HepG2 (cell line): ENCODE results near the gene CDSN. TPM values are rescaled to one million over a fixed set of nuclear protein-coding genes. Genes with fewer than 3 reads are reported as not detected.

ENCODE experiments used
- ATAC-seq: fragments of 200-7000 bp; cut with Tn5 transposase; 3 replicates; pipeline ENCODE4 v1.9.1; 2020; ENCODE audit warnings: mild to moderate bottlenecking, moderate library complexity
- BruUV-seq: library from RNA; stranded (reverse); fragments of 400-500 nt; replicated peaks from 2 replicates; lab custom pipeline; 2021; lab: Mats Ljungman, UMichigan
- CTCF ChIA-PET: fragments of 300-600 bp; formaldehyde crosslinking; extraction: SDS; loops from one replicate; lab custom pipeline; 2021; ENCODE audit warnings: low total read pairs, inconsistent platforms, low intra/inter-chr PET ratio; lab: Yijun Ruan, JAX
- POLR2A ChIA-PET: fragments of 350-600 bp; sonication (Branson Sonifier 250); formaldehyde crosslinking; loops from one replicate; lab custom pipeline; 2020; ENCODE audit warnings: antibody characterized with exemption, inconsistent platforms; lab: Yijun Ruan, JAX
- DNase-seq: peaks from one replicate; pipeline ENCODE4 v3.0.0-alpha.2; 2015; ENCODE audit warnings: low spot score
- FAIRE-seq: peaks from 3 replicates; lab custom pipeline; 2011; peaks lifted over from hg19 to GRCh38; lab: Jason Lieb, UNC
- H2AFZ ChIP-seq: one replicate; pipeline ENCODE4 v1.6.1; 2011; ENCODE audit warnings: low read length, inconsistent platforms
- H3K27ac ChIP-seq: fragments of 300-600 bp; 3 replicates; pipeline ENCODE4 v1.8.0; 2011; ENCODE audit warnings: mixed run types, mild to moderate bottlenecking, mixed read lengths, low read length, inconsistent platforms; ENCODE audit not compliant: insufficient read depth; ENCODE audit errors: extremely low read length
- H3K27me3 ChIP-seq, 2 experiments: fragments of 200-600 bp in 1 of 2; 2 replicates in 1 of 2; 3 replicates in 1 of 2; pipeline versions ENCODE4 v1.6.0 to v1.8.0; 2011; ENCODE audit warnings: low read length in 2 of 2, mild to moderate bottlenecking in 2 of 2, moderate library complexity in 2 of 2, inconsistent platforms in 1 of 2; ENCODE audit not compliant: insufficient read depth in 2 of 2, control insufficient read depth in 1 of 2
- H3K36me3 ChIP-seq, 2 experiments: fragments of 200-600 bp in 1 of 2; replicated peaks in 1 of 2; 2 replicates in 1 of 2; 3 replicates in 1 of 2; pipeline versions ENCODE4 v1.5.1 to v1.8.0; 2011; ENCODE audit warnings: low read length in 2 of 2, inconsistent platforms in 1 of 2; ENCODE audit not compliant: insufficient read depth in 2 of 2, control insufficient read depth in 1 of 2
- H3K4me1 ChIP-seq: 2 replicates; pipeline ENCODE4 v1.5.1; 2012; ENCODE audit warnings: low read length, inconsistent platforms; ENCODE audit not compliant: insufficient read depth
- H3K4me2 ChIP-seq: 2 replicates; pipeline ENCODE4 v1.6.0; 2011; ENCODE audit warnings: low read depth, low read length, inconsistent platforms
- H3K4me3 ChIP-seq, 3 experiments: fragments of 200-600 bp in 1 of 3; sonication (generic), shearing (Covaris generic) in 1 of 3; replicated peaks in 1 of 3; 2 replicates each; pipeline ENCODE4 v1.5.1; 2011 to 2016; ENCODE audit warnings: low read length in 3 of 3, inconsistent platforms in 2 of 3, low read depth in 2 of 3, mild to moderate bottlenecking in 2 of 3, control low read depth in 1 of 3, mixed read lengths in 1 of 3; ENCODE audit not compliant: insufficient read depth in 1 of 3
- H3K79me2 ChIP-seq: one replicate; pipeline ENCODE4 v1.6.1; 2011; ENCODE audit warnings: low read length, inconsistent platforms; ENCODE audit not compliant: insufficient read depth
- H3K9ac ChIP-seq: 2 replicates; pipeline ENCODE4 v1.6.0; 2011; ENCODE audit warnings: mild to moderate bottlenecking, low read depth, low read length, inconsistent platforms; ENCODE audit not compliant: insufficient read depth
- H3K9me3 ChIP-seq: 2 replicates; pipeline ENCODE4 v1.5.1; 2012; ENCODE audit warnings: mild to moderate bottlenecking, low read length
- H4K20me1 ChIP-seq: 2 replicates; pipeline ENCODE4 v1.6.0; 2011; ENCODE audit warnings: inconsistent platforms, mild to moderate bottlenecking, low read length, moderate library complexity; ENCODE audit not compliant: insufficient read depth
- CEBPG ChIP-seq: IDR thresholded peaks from 2 replicates; pipeline ENCODE4 v1.6.1; 2016
- HMG20B ChIP-seq: conservative IDR thresholded peaks from 2 replicates; pipeline ENCODE4 v1.6.1; 2016; ENCODE audit warnings: missing genetic modification reagents, missing compliant biosample characterization
- MAFF ChIP-seq: IDR thresholded peaks from 2 replicates; pipeline ENCODE4 v1.6.1; 2011; ENCODE audit warnings: low read depth, low read length, improper control_type of control experiment
- MEIS1 ChIP-seq: sonication (generic); formaldehyde crosslinking; IDR thresholded peaks from 2 replicates; pipeline ENCODE4 v1.9.0; 2021; ENCODE audit warnings: mild to moderate bottlenecking, missing genetic modification reagents, moderate library complexity, borderline replicate concordance
- PHB2 ChIP-seq: fragments of 450-650 bp; IDR thresholded peaks from 2 replicates; pipeline ENCODE4 v1.6.1; 2018; ENCODE audit not compliant: partially characterized antibody
- POLR2A ChIP-seq, 2 experiments: IDR thresholded peaks; 2 replicates each; pipeline ENCODE4 v1.6.1; 2011; ENCODE audit warnings: low read depth in 2 of 2, low read length in 2 of 2, mild to moderate bottlenecking in 1 of 2, moderate library complexity in 1 of 2; ENCODE audit not compliant: insufficient read depth in 1 of 2
- RCOR2 ChIP-seq: IDR thresholded peaks from 2 replicates; pipeline ENCODE4 v1.6.1; 2016; ENCODE audit warnings: missing biosample characterization, missing genetic modification reagents
- ZBTB43 ChIP-seq: sonication (generic); formaldehyde crosslinking; conservative IDR thresholded peaks from 2 replicates; pipeline ENCODE4 v1.4.0; 2020; ENCODE audit warnings: missing genetic modification reagents
- ZNF274 ChIP-seq: sonication (generic); formaldehyde crosslinking; IDR thresholded peaks from 2 replicates; pipeline ENCODE4 v1.5.1; 2020; ENCODE audit warnings: mild to moderate bottlenecking, missing genetic modification reagents
- ZNF354B ChIP-seq: sonication (generic); formaldehyde crosslinking; IDR thresholded peaks from 2 replicates; pipeline ENCODE4 v1.8.0; 2022; ENCODE audit warnings: mild to moderate bottlenecking, missing genetic modification reagents
- ZNF670 ChIP-seq: sonication (generic); formaldehyde crosslinking; IDR thresholded peaks from 2 replicates; pipeline ENCODE4 v1.8.0; 2022; ENCODE audit warnings: mild to moderate bottlenecking, missing genetic modification reagents, borderline replicate concordance
- ZNF784 ChIP-seq: sonication (generic); formaldehyde crosslinking; IDR thresholded peaks from 2 replicates; pipeline ENCODE4 v1.5.1; 2020; ENCODE audit warnings: missing genetic modification reagents, mild to moderate bottlenecking, borderline replicate concordance
- WGBS: methylation state at CpG from one replicate; pipeline ENCODE4 v1.1.6; 2017; ENCODE audit warnings: low lambda C conversion rate; 5-methylcytosine and 5-hydroxymethylcytosine counted together
- in situ Hi-C: cut with HindIII; loops from 2 replicates; pipeline ENCODE4 v1.10.0; 2017; ENCODE audit warnings: low pct_unique_long_range_greater_than_20kb; ENCODE audit not compliant: extremely low pct_ligation_motif_present
- intact Hi-C: fragments of 100-400 bp; cut with micrococcal nuclease; formaldehyde crosslinking; loops from one replicate; pipeline ENCODE4 v1.10.0; 2022; ENCODE audit not compliant: unreplicated experiment
- polyA plus RNA-seq, 8 experiments: library from polyadenylated mRNA; depleted of rRNA in 3 of 8; stranded (reverse) in 7 of 8; unstranded in 1 of 8; fragments of >200 nt; fragmentation: Illumina TruSeq in 4 of 8; extraction: Trizol in 4 of 8; gene quantifications; 2 replicates each; pipeline versions ENCODE4 v1.2.1 to v1.2.3, GENCODE V29; 2011 to 2016; ENCODE audit warnings: low read depth in 4 of 8, missing spikeins in 1 of 8, mixed read lengths in 1 of 8; ENCODE audit not compliant: insufficient read depth in 1 of 8
- total RNA-seq, 5 experiments: library from RNA; depleted of rRNA; stranded (reverse); fragments of >200 nt; fragmentation: Illumina TruSeq; extraction: Trizol; gene quantifications; 2 replicates each; pipeline ENCODE4 v1.2.3, GENCODE V29; 2016; ENCODE audit warnings: low read depth in 1 of 5

Gene CDSN
- total and polyA plus RNA-seq, 2 of the 13 experiments (the other 11 are each of a cell fraction or from before 2014, with no cell fraction given): not detected

- TF ChIP-seq ZNF670 (no peak), ZNF354B (CRISPR knock-in tag) (no peak), ZNF784 (CRISPR knock-in tag) (no peak)
- 97% methylated on average over 11 of the region's 15 CpGs for WGBS
Measured at GRCh38 chr6:31154436-31154835, 34.2 kb upstream of the CDSN start.

GRCh38 chr6:31152781-31153180, 32.5 kb upstream of the CDSN start:
- Histone ChIP-seq H3K9ac (no peak overlapping the region), H3K36me3 (peaks cover 3 to 26% of the 10 kb centered on the region in 2 experiments; a peak in 4 of 5 replicates), H3K4me3 (no peak overlapping the region), H3K27me3 (no peaks in the 10 kb centered on the region), H3K27ac (no peak overlapping the region)
- no peak for FAIRE-seq
- no TSS peak for BruUV-seq
- DNase-seq: no peak
- 92% methylated on average over 7 of the region's 7 CpGs for WGBS
- CTCF ChIA-PET: no interaction called here
- ATAC-seq: no peak
- TF ChIP-seq CEBPG (CRISPR knock-in tag) (no peak), PHB2 (no peak), ZBTB43 (CRISPR knock-in tag) (no peak), MAFF (no peak), POLR2A (IDR thresholded peaks at IDR 0.05; ENCODE audit: insufficient read depth in 1 of 2, low read depth in 2 of 2, low read length in 2 of 2) (no peak), MEIS1 (CRISPR knock-in tag) (no peak), ZNF274 (no peak), HMG20B (CRISPR knock-in tag) (no peak), RCOR2 (no peak)
- TF ChIP-seq, all 625 proteins: peak for 0
- Histone ChIP-seq H4K20me1 (no peaks in the 10 kb centered on the region), H3K79me2 (no peaks in the 10 kb centered on the region), H3K4me2 (no peak overlapping the region), H3K4me1 (peaks cover 11% of the 10 kb centered on the region), H3K9me3 (no peaks in the 10 kb centered on the region), H2AFZ (no peak overlapping the region)
- POLR2A ChIA-PET: no interaction called here
- intact Hi-C loops: no loop called here
- in situ Hi-C loops: no loop called here

More at GRCh38 chr6:31154436-31154835, 34.2 kb upstream of the CDSN start:
- ChIA-PET CTCF (no interaction called here), POLR2A (no interaction called here)
- H3K27ac ChIP-seq: no peak overlapping the region
- FAIRE-seq (no peak), ATAC-seq (no peak), DNase-seq (no peak)
- no peak overlapping the region for H2AFZ ChIP-seq
- H3K9me3 ChIP-seq: no peaks in the 10 kb centered on the region
- in situ Hi-C loops (no loop called here), intact Hi-C loops (no loop called here)
- no peaks in the 10 kb centered on the region for H3K27me3 ChIP-seq
- H3K9ac ChIP-seq: no peak overlapping the region
- H3K4me1 ChIP-seq: peaks cover 17% of the 10 kb centered on the region
- BruUV-seq: no TSS peak
- no peak overlapping the region for H3K4me3 ChIP-seq
- H4K20me1 ChIP-seq: no peaks in the 10 kb centered on the region
- no peak overlapping the region for H3K4me2 ChIP-seq
- no peaks in the 10 kb centered on the region for H3K79me2 ChIP-seq
- peaks cover 3 to 26% of the 10 kb centered on the region in 2 experiments; a peak in 4 of 5 replicates for H3K36me3 ChIP-seq
